ENCODE results near the gene F8A2.
"Not testable (repeated sequence)": the region's sequence is repeated elsewhere in the genome, so short reads cannot be mapped to it uniquely, and the experiment has no call there.

Gene F8A2

DNA sequence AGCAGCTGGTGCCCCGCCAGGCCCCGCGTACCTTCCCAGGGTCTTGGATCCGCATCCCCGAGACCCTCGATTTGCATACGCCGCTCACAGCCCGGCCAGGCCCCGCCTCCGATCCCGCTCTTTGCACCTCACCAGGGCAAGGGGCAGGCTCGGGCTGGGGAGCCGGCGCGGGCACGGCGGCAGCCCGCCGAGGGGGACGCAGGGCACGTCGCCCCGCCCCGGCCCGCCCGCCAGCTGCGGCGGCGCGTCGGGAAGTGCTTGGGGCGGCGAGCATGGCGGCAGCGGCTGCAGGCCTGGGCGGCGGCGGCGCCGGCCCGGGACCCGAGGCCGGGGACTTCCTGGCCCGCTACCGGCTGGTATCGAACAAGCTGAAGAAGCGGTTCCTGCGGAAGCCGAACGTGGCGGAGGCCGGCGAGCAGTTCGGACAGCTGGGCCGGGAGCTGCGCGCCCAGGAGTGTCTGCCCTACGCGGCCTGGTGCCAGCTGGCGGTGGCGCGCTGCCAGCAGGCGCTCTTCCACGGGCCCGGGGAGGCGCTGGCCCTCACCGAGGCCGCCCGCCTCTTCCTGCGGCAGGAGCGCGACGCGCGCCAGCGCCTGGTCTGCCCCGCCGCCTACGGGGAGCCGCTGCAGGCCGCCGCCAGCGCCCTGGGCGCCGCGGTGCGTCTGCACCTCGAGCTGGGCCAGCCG lies at the start of gene F8A2:
TSS of gene F8A2 (plus strand) at position 253 of the 686 bp plus-strand sequence. CDS start at position 273, 20 bp downstream.
- DNase-seq = not testable (repeated sequence)

DNA sequence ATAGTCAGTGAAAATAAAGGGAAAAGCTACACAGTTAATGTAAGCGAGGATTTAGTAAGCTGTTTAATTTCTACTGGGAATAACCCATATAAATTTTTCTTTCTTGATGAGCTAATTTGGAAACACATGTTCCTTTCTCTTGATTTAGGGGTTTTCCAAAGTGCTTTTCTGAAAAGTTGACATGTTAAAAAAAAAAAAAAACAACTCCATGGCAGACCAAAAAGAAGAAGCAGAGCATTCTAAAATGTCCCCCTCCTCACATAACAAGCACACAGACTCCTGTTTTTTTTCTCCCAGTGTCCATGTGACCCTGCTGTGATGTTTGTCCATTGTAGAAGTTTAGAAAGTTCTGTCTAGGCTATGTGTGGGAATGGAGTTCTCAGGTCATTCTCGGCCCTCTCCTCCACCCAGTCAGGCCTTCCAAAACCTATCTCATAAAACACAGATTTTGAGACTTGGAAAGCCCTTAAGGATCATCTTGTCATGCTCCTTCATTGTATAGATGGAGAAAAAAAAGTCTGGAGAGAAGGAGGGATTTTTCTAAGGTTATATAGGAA lies 48.3 kb upstream of the F8A2 start:
- no peak for DNase-seq

DNA sequence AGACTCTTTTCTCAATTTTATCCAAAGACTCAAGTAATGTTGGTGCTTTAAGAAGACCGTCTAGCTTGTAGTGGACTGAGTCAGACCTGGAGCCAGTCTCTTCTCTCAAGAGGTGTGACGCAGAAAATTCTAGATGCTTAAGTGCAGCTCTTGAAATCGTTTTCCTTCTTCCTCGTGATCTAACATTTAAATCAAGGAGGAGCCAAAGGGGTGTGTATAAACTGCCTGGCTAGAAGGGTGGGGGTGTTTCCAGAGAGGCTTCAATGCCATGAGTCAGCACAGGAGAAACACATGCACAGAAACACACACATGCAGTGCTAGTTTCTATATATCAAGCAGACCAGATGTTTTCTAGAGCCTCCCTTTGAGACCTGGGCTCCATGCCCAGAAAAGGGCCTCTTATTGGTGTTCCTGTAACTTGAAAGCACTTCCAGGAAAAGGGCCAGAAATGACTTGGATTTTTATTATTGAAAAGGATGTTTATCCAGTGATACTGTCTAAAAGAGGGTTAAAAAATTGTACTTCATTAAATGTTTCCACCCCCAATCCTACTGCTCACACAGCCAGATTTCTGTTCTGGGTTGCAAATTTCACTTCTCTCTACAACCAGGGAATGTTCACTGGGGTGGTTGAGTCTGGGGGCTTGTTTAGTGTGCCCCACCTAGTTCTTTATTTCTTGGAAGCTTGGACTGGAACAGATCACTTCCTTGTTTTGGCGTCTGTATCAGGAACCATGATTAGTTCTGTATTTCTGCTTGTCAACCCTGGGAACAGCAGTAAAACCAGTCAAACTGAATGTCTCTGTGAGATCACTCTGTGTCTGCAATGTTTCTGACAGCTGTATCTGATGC lies 47.2 kb upstream of the F8A2 start, which contains the start of gene CLIC2:
TSS of gene CLIC2 (minus strand) at position 129 of the 851 bp plus-strand sequence. CDS start 187 bp downstream, outside the sequence.
- DNase-seq = no peak

DNA sequence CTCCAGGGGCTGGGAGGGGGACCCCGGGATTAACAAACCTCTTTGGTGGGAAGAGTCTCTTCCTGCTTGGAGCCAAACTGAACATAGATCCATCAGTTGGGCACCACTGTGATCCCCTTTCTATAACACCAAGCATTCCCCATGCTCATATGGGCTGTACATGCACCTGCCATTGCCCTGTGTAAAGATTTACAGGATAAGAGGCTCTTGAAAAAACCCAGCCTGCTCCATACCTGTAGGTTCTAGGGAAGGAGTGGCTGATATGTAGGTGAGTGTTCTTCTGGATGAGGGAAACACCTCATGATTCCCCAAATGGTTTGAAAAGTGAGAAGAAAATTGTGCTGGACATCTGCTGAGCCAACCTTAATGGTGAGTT lies 46.6 kb upstream of the F8A2 start:
- not testable (repeated sequence) for DNase-seq

DNA sequence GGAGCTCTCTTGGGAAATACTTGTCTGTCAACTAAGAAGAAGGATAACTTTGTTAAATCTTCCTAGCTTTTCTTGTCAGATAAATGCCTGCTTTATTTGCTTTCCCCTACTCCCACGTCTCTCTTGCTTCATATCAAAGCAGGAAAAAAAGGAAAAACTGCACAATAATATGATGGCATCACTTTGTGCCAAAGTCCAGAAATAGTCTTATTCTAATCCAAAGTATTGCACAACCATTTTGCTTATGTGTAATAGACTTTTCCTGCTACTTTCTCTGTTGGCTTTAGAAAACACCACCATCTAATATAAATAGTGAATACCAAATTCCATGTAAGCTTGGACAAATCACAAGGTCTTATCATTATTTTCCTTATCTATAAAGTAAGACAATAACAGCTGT lies 36.2 kb upstream of the F8A2 start:
- DNase-seq = not testable (repeated sequence)

DNA sequence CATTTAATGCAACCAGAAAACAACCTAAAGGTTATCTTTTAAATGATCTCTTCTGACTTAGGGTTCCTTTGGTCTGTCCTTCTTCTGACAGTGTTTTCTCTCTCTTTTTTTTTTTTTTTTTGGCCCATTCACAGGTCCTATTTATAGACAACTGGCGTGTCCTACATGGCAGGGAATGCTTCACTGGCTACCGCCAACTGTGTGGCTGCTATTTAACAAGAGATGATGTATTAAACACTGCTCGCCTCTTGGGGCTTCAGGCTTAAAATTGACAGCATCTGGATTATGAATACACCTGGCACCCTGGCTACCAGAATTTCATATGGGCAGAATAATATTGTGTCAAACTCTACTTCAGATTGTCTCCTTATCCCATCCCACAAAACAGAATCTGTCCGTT lies 32.4 kb upstream of the F8A2 start:
- DNase-seq = not testable (repeated sequence)

DNA sequence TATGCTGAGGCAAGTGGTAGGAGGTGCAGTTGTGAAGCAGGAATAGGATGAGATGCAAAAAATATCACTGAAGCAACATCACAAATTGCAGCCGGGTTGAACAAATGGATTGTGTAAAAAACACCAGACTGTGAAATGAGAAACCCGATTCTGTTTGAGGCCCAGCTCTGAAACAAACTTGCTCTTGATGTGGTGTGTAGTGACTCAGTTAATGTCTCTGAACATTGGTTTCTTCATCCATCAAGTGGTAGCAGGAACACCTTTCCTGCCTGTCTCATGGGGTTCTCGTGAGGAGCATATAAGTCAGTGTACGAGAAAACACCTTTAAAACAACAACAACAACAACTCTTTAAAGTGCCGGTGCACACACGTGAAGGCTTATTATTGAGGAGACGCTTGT lies 18.2 kb upstream of the F8A2 start:
- not testable (repeated sequence) for DNase-seq

DNA sequence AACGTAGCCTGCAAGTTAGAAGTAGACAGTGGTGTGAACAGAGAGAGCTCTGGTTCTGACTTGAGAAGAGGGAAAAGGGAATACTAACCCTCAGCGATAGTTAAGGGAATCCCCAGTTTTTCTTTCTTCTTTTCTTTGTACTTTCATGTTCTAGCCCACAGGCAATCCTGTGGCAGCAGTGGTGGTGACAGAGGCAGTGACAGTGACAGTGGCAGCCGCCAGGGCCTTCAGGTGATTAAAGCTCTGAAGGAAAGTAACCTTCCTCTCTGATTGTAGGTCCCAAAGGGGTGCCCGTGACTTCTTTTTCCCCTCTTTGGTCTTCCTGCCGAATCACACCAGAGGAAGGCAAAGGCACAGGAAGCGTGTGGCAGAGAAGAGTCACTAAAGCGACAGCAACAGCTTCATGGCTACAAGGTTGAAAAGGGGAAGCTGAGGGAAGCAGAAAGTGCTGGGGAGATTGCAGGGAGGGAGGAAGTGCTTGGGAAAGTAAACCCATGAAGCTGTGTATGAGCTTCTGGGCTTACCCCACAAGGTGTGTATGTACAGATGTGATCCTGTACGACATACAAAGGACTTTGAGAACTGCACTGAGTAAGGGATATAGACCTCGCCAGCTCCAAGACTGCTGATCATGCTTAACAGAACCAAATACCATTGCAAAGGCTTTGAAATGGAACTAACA lies 8.0 kb upstream of the F8A2 start:
- not testable (repeated sequence) for DNase-seq

DNA sequence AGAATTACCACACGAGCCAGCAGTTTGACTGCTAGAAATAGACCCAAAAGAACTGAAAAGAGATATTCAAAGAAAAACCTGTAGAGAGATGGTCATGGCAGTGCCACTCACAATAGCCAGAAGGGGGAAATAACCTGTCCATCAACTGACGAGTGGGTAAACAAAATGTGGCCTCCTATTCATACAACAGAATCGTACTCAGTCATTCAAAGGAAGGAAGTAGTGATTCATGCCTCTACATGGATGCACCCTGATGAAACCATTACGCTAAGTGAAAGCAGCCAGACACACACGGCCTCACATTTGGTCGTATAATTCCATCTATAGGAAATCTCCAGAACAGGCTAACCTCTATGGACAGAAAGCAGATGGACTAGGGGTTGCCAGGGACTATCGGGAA lies 2.1 kb upstream of the F8A2 start:
- not testable (repeated sequence) for DNase-seq

DNA sequence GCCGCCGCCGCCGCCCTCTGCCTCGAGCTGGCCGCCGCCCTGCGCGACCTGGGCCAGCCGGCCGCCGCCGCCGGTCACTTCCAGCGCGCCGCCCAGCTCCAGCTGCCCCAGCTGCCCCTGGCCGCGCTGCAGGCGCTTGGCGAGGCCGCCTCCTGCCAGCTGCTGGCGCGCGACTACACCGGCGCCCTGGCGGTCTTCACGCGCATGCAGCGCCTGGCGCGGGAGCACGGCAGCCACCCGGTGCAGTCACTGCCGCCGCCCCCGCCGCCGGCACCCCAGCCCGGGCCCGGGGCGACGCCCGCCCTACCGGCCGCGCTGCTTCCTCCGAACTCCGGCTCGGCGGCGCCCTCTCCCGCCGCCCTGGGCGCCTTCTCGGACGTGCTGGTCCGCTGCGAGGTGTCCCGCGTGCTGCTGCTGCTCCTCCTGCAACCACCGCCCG lies 653 bp downstream of the F8A2 start:
- DNase-seq = not testable (repeated sequence)

DNA sequence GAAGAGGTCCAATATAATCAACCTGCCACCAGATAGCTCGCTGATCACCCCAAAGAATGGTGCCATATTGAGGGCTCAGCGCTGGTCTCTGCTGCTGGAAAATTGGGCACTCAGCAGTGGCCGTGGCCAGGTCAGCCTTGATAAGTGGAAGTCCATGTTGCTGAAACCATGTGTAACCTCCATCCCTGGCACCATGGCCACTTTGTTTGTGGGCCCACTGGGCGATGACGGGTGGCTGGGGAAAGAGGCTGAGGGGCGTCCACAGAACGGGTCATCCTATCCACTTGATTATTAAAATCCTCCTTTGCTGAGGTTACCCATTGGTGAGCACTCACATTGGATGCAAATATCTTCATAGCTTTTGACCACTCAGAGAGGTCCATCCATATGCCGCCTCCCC lies 7.7 kb downstream of the F8A2 start:
- DNase-seq = no peak

DNA sequence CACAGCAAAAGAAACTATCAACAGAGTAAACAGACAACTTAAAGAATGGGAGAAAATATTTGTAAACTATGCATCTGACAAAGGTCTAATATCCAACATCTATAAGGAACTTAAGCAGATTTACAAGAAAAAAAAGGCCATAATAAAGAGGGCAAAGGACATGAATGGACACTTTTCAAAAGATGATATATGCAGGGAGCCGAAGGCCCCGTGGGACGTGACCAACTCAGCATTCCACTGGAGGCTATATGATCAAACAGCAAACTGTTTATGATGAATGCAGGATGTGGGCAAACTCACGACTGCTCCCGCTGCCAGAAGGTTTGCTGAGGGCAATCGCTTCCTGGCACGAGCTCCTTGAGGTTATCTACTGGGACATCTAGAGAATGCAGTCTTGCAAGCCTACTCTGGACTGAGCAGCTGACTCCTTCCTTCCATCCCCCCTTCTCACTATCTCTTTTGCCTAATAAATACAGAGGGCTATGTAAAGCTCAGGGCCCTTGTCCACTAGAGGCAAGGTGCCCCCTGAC lies 12.9 kb downstream of the F8A2 start:
- DNase-seq = not testable (repeated sequence)

DNA sequence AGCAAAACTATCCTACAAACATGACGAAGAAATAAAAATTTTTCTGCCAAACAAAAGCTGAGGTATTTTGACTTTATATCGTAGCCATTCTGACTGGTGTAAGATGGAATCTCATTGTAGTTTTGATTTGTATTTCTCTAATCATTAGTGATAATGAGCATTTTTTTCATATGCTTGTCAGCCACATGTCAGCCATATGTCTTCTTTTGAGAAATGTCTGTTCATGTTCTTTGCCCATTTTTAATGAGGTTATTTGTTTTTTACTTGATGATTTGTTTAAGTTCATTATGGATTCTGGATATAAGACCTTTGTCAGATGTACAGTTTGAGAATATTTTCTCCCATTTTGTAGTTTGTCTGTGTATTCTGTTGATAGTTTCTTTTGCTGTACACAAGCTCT lies 24.5 kb downstream of the F8A2 start:
- DNase-seq = no peak

DNA sequence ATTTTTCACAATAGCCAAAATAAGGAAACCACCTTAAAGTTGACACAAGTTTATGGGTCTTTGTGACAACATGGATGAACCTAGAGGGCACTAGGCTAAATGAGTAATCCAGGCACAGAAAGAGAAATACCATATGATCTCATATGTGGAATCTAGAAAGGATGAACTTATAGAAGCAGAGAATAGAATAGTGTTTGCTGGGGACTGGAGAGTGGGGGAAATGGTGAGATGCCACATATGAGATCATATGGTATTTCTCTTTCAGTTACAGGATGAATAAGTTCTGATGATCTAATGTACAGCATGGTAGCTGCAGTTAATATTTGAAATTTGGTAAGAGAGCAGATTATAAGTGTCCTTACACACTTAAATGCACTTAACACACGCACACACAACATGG lies 35.9 kb downstream of the F8A2 start:
- DNase-seq = no peak

Measured in effector CD4-positive, alpha-beta T cell (primary cell).